Activated CD8-positive, alpha-beta memory T cell treated with anti-CD3 and anti-CD28 coated beads, Interleukin-2, amount 50 U/mL, for 24 hours (primary cell): ENCODE results near the gene PASK.
A peak's percentile ranks its signal among the peaks of the same experiment; 100 is the strongest.
"Not testable (repeated sequence)": the region's sequence is repeated elsewhere in the genome, so short reads cannot be mapped to it uniquely, and the experiment has no call there.

ENCODE experiments used
- DNase-seq: peaks from one replicate; pipeline ENCODE4 v3.0.0-alpha.2; 2020; ENCODE audit errors: extremely low read depth

PASK gene

GRCh38 chr2:241107031-241107783, 42.1 kb downstream of the PASK start:
- no peak for DNase-seq

GRCh38 chr2:241105641-241106040, 43.6 kb downstream of the PASK start:
- DNase-seq = no peak

DNA sequence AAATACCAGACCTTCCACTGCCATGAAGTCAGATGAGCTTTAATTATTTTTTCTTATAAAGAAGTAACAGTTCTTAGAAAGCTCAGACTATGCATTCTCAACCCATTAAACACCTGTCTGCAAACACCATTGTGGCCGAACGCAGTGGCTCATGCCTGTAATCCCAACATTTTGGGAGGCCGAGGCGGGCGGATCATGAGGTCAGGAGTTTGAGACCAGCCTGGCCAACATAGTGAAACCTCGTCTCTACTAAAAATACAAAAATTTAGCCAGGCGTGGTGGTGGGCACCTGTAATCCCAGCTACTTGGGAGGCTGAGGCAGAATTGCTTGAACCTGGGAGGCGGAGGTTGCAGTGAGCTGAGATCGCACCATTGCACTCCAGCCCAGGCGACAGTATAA, 44.7 kb downstream of the PASK start:
- DNase-seq = not testable (repeated sequence)

DNA sequence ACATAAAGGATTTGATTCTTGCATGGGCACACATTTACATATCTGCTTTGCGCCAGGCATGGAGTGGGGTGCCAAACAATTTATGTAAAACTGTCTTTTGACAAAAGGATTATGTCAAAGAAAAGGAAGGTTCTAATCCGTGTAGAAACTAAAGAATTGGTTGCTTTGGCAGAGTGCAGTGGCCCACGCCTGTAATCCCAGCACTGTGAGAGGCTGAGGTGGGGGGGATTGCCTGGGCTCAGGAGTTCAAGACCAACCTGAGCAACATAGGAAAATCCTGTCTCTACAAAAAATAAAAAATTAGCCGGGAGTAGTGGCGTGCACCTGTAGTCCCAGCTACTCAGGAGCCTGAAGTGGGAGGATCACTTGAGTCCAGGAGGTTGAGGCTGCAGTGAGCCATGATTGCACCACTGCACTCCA, 46.1 kb downstream of the PASK start:
- no peak for DNase-seq

- DNase-seq = peak; percentile 76
Observed at GRCh38 chr2:241102239-241102803, 47.0 kb downstream of the PASK start, which contains the start of gene MTERF4. Gene MTERF4, minus strand, starts transcription at chr2:241102287. Its CDS starts 14 bp downstream, at chr2:241102273.

GRCh38 chr2:241099246-241099645, 50.0 kb downstream of the PASK start:
- no peak for DNase-seq

GRCh38 chr2:241096979-241097378, 52.3 kb downstream of the PASK start:
- DNase-seq = no peak

DNA sequence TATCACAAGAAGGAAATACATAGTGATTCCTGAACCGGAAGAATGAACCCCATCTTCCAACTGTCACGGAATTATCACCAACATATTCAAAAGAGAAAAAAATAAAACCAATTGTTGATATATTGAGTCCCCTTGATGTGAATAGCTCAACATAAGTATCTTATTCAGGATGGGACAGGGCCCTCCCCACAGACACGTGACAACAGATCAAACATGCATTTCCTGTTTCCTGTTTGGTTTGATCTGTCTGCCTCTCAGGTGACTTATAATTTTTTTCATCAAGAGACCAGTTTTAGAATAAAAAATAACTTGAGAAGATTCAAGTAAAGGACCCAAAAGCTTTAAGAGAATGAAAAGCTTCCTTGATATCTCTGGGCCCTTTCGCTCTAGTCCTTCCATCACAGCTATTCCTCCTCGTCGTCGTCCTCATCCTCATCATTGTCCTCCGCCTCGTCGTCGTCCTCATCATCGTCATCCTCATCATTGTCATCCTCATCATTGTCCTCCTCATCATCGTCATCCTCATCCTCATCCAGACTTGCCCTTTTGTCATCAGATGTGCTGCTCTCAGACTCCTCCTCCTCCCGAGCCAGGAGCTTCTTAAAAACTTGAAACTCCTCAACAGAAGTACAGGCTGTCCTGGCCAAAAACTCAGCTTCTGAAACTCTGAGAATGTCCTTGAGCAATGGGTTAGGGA, 53.5 kb downstream of the PASK start:
- DNase-seq = no peak

- DNase-seq = no peak
Observed at GRCh38 chr2:241094924-241095420, 54.3 kb downstream of the PASK start.

DNA sequence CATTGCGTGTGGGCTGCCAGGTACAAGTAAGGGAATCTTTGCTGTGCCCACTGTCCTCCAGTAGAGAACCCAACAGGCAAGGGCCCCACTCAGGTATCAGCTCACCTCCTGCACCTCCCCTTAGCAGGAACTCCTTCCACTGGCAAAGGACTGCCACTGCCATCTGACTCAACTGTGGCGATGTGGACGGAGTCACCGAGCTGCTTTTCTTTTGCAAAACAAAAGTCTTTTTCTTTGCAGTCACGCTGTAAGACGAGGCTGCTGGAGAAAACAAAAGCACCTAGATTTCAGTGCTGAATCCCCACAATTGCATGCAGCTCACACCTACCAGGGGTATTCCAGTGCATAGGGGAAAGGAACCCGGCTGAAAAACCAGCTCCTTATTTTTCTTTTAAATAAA, 55.1 kb downstream of the PASK start:
- no peak for DNase-seq

GRCh38 chr2:241093133-241093781, 56.0 kb downstream of the PASK start:
- not testable (repeated sequence) for DNase-seq

DNA sequence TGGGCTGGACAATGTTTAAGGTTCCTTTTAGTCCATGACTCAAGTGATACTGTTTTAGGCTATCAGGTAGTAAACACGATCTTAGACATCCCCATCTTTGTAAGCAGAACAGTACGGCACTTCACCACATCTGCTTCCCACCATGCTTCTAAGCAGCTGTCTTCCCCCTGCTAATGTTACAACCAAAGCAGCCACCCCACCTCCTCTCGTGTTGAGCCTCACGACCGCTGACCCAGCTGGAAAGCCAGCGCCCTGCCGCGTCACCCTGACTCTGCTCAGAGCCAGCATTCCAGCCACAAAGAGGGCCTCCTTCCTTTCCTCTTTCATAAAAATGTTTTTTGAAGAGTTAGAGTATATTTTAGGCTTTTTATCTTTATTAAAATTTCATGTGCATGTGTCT, 56.6 kb downstream of the PASK start:
- DNase-seq = no peak

DNA sequence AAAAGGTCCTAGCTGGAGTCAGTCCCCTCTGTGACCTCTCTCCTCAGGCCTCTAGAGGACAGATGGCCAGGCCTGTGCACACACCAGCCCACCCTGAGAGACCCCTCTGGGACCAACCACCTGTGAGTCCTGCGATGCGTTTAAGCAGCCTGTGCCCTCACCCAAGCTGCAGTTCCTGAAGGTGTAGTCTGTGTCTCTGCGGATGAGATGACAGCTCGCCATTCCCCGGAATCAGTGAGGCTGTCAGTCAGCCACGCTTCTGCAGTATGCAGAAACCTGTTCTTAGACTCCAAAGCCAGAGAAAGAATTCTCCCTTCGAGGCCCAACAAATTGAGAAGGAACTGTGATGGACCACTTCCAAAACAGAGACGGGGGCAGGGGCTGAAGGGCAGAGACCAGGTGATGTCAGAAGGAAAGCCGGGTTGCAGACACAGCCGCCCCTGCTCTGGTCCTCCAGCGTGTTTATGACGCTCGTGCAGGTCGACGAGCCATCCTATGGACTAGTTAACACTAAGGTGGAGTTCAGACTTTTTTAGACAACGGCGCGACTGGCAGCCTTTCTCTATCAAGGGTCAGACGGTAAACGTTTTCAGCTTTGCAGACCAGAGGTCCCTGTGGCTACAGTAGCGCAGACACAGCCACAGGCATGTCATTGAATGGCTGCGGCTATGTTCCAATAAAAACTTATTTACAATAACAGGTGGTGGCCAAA, 57.4 kb downstream of the PASK start:
- no peak for DNase-seq

DNA sequence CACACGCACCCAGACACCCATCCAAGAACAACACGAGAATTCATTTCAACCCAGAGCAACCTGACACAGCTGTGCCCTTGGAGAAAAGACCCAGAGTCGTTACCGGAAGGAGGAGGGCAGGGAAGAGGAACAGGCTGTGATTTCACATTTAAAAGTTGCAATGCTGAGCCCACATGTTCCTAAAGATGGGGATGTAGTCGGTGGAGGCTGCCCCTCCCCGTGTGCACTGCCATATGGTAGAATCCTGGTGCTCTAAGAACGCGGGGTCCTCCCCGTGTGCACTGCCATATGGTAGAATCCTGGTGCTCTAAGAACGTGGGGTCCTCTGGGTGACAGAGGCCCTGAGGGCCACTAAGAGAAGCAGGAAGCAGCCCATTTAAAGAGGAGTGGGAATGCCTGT, 58.1 kb downstream of the PASK start:
- DNase-seq = no peak

DNA sequence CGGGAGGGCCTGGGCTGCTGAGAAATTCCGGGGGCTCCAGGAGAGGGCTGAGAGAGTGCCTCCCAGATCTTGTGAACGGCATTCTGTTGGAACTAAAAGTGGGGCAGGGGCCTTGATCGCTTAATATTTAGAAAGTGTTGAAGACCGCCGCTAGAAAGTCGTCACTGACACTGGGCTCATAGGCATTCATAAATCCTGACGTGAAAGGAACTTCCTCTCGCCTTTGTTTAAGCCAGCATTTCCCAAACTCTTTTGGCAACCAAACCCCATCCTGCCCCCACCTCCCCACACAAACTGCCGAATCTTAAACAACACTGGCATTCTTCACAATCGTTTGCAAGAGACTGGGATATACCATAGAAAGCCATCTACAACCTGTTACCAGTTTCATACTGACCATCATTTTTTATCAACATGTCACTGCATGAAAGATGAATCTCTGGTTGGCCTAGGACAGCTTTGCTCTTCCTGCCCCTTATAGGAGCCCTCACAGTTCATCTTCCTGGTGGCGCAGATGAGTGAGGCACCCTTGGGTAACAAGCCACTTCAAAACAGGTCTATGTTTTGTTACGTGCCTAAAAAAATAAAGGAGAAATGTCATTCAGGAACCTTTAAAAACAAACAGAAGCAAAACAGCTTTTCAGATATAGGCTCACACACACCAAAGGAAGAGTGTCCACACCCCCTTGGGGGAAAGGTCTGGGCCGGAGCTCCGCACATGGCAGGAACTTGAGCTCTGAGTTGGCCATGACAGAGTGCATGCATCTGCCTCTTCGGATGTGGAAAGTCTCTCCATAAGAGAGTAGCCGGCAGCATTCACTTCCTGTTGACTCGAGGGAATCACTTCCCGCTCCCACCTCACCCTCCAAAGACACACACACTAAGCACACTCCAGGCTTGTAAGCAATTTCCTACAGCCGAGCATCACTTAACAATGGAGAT, 60.2 kb downstream of the PASK start:
- no peak for DNase-seq

GRCh38 chr2:241088376-241088775, 60.9 kb downstream of the PASK start:
- no peak for DNase-seq

DNA sequence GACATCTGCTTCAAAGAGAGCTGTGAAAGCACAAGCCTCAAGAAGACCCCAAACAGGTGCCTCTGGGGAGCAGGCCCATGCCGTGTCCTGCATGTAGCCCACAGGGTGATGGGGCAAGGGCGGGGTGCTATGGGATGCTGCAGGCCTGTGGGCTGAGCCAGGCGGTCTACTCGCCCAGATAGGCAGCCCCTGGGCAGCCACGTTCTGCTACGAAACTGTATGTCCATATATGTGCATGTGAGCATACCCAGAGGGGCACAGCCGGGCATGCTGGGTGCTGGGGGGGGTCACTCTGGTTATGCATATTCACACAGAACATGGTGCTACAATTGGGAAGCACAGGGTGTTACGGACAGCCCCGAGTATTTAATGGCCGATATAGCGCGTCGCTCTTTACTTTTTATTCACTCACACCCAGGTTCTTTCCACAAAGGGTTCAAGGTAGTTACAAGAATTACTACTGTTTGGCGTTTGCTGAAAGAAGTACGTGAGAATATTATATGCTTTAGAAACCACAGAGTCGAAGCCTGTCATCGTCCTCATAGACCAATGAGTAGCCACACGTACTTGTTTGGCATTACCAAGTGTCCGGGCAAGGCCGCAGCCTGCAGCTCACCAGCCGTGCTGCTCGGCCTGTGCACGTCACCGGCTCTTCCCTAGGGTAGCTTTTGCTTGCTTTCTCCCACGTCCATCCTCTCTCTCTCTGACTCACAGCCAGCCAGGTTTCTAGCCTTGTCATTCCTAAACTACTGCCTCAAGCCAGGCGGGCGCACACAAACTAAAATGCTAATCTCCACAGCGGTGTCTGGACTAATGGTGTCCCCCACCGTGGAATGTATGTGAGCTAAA, 61.6 kb downstream of the PASK start:
- DNase-seq = no peak

DNA sequence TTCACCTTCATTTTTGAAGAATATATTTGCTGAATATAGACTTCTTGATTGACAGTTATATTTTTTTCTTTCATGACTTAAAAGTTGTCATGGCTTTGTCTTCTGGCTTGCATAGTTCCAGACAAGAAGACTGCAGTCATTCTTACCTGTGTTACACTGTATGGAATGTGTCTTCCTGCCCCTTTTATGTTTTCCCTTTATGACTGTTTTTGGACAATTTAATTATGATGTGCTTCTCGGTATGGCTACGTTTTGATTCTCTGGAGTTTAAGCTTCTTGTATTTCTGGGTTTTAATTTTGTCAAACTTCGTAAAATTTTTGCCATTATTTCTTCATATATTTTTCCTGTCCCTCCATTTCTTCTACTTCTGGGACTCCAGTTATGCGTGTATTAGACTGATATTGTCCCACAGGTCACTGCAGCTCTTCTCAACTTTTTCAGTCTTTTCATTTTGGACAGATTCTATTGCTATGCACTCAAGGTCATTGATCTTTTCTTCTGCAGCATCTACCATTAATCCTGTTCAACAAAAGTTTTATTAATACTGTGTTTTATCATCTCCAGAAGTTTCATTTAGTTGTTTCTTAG, 64.3 kb downstream of the PASK start:
- DNase-seq = no peak

GRCh38 chr2:241083091-241083415, 66.2 kb downstream of the PASK start:
- no peak for DNase-seq
